RWPE2 (cell line): Measurements from ENCODE around the gene SLCO3A1.

Experiments
- ATAC-seq: fragments of 200-7000 bp; cut with Tn5 transposase; 3 replicates; pipeline ENCODE4 v1.9.1; 2021; ENCODE audit warnings: low read depth
- DNase-seq: peaks from one replicate; pipeline ENCODE4 v3.0.0-alpha.2; 2020; ENCODE audit warnings: low spot score
- H3K27ac ChIP-seq: fragments of 450-650 bp; 2 replicates; pipeline ENCODE4 v1.5.1; 2017; ENCODE audit warnings: mild to moderate bottlenecking; ENCODE audit not compliant: poor library complexity, severe bottlenecking
- H3K27me3 ChIP-seq: fragments of 250-450 bp; sonication (Bioruptor Pico); 2 replicates; pipeline ENCODE4 v1.5.1; 2021; ENCODE audit warnings: mild to moderate bottlenecking, moderate library complexity; ENCODE audit not compliant: insufficient read depth, poor library complexity, severe bottlenecking
- H3K36me3 ChIP-seq: fragments of 250-450 bp; sonication (Bioruptor Pico); 2 replicates; pipeline ENCODE4 v1.5.1; 2020; ENCODE audit warnings: low read depth, mild to moderate bottlenecking, moderate library complexity
- H3K4me1 ChIP-seq: fragments of 250-450 bp; sonication (Bioruptor Pico); 2 replicates; pipeline ENCODE4 v1.5.1; 2021; ENCODE audit warnings: mild to moderate bottlenecking, moderate library complexity; ENCODE audit not compliant: insufficient read depth, poor library complexity, severe bottlenecking
- H3K4me3 ChIP-seq: fragments of 250-450 bp; sonication (Bioruptor Pico); 2 replicates; pipeline ENCODE4 v1.5.1; 2021; ENCODE audit warnings: mild to moderate bottlenecking, moderate library complexity; ENCODE audit not compliant: severe bottlenecking
- H3K9me3 ChIP-seq: fragments of 250-450 bp; sonication (Bioruptor Pico); 2 replicates; pipeline ENCODE4 v1.5.1; 2021; ENCODE audit warnings: mild to moderate bottlenecking, moderate library complexity; ENCODE audit not compliant: severe bottlenecking
- CTCF ChIP-seq: fragments of 450-650 bp; IDR thresholded peaks from one replicate; pipeline ENCODE4 v1.5.1; 2017; ENCODE audit warnings: mild to moderate bottlenecking, moderate library complexity; ENCODE audit not compliant: poor library complexity, severe bottlenecking

Gene SLCO3A1

GRCh38 chr15:92100301-92100700 is 246.8 kb downstream of the SLCO3A1 start:
- Histone ChIP-seq H3K36me3 (no peaks in the 10 kb centered on the region), H3K27ac (no peak overlapping the region), H3K9me3 (no peaks in the 10 kb centered on the region), H3K4me3 (no peak overlapping the region), H3K27me3 (no peaks in the 10 kb centered on the region), H3K4me1 (no peaks in the 10 kb centered on the region)
- no peak for TF ChIP-seq CTCF
- DNase-seq (no peak), ATAC-seq (no peak)

GRCh38 chr15:92100751-92101150 is 247.2 kb downstream of the SLCO3A1 start:
- Histone ChIP-seq H3K27ac (no peak overlapping the region), H3K4me1 (no peaks in the 10 kb centered on the region), H3K4me3 (no peak overlapping the region), H3K36me3 (no peaks in the 10 kb centered on the region), H3K9me3 (no peaks in the 10 kb centered on the region), H3K27me3 (no peaks in the 10 kb centered on the region)
- no peak for TF ChIP-seq CTCF
- DNase-seq (no peak), ATAC-seq (no peak)

- Histone ChIP-seq H3K4me3 (no peak overlapping the region), H3K4me1 (no peaks in the 10 kb centered on the region), H3K9me3 (no peaks in the 10 kb centered on the region), H3K27ac (no peak overlapping the region), H3K36me3 (no peaks in the 10 kb centered on the region), H3K27me3 (no peaks in the 10 kb centered on the region)
- DNase-seq: no peak
- TF ChIP-seq CTCF: no peak
- ATAC-seq: no peak
Measured at GRCh38 chr15:92101708-92102394, 248.3 kb downstream of the SLCO3A1 start.

- H3K27me3 ChIP-seq: no peaks in the 10 kb centered on the region
- ATAC-seq: no peak
- H3K9me3 ChIP-seq: no peaks in the 10 kb centered on the region
- H3K4me1 ChIP-seq: no peaks in the 10 kb centered on the region
- H3K36me3 ChIP-seq: no peaks in the 10 kb centered on the region
- no peak overlapping the region for H3K27ac ChIP-seq
- no peak for TF ChIP-seq CTCF
- H3K4me3 ChIP-seq: no peak overlapping the region
- no peak for DNase-seq
Measured at GRCh38 chr15:92102395-92102755, 248.9 kb downstream of the SLCO3A1 start.

- DNase-seq: no peak
- no peaks in the 10 kb centered on the region for H3K4me1 ChIP-seq
Measured at GRCh38 chr15:92104072-92104471, 250.6 kb downstream of the SLCO3A1 start.

More at GRCh38 chr15:92104072-92104471, 250.6 kb downstream of the SLCO3A1 start:
- ATAC-seq: no peak
- H3K27me3 ChIP-seq: no peaks in the 10 kb centered on the region
- H3K27ac ChIP-seq: no peak overlapping the region
- TF ChIP-seq CTCF: peak; percentile 7
- H3K4me3 ChIP-seq: no peak overlapping the region
- no peaks in the 10 kb centered on the region for H3K9me3 ChIP-seq
- no peaks in the 10 kb centered on the region for H3K36me3 ChIP-seq
